ENCODE data around the gene MCU. TPM values are rescaled to one million over a fixed set of nuclear protein-coding genes. Genes with fewer than 3 reads are reported as not detected.
"Not testable (repeated sequence)": the region's sequence is repeated elsewhere in the genome, so short reads cannot be mapped to it uniquely, and the experiment has no call there.

The MCU gene
- total RNA-seq, 2 donors from 2014 or later: 15.0 to 24.6 TPM

- no peaks in the 10 kb centered on the region for H3K9me3 ChIP-seq
- no peaks in the 10 kb centered on the region for H3K27me3 ChIP-seq (replicated peaks; ENCODE audit: insufficient read depth)
- ATAC-seq (ENCODE audit: insufficient number of reproducible peaks, low FRiP score, low read depth): no peak
- DNase-seq (ENCODE audit: low spot score): no peak
- H3K36me3 ChIP-seq: no peaks in the 10 kb centered on the region
- TF ChIP-seq CTCF (IDR thresholded peaks at IDR 0.05): no peak
- H3K27ac ChIP-seq: no peak overlapping the region
- peaks cover 4 to 22% of the 10 kb centered on the region in 2 donors for H3K4me1 ChIP-seq (ENCODE audit: control insufficient read depth in 1 of 2, low read depth in 2 of 2)
- no peak overlapping the region for H3K4me3 ChIP-seq
Measured at GRCh38 chr10:72763201-72763600, 71.3 kb downstream of the MCU start.

GRCh38 chr10:72764151-72764550 lies 72.2 kb downstream of the MCU start:
- Histone ChIP-seq H3K27me3 (replicated peaks; ENCODE audit: insufficient read depth) (no peaks in the 10 kb centered on the region), H3K36me3 (no peaks in the 10 kb centered on the region), H3K4me1 (ENCODE audit: control insufficient read depth in 1 of 2, low read depth in 2 of 2) (peaks cover 4 to 22% of the 10 kb centered on the region in 2 donors), H3K9me3 (no peaks in the 10 kb centered on the region), H3K4me3 (no peak overlapping the region), H3K27ac (no peak overlapping the region)
- no peak for TF ChIP-seq CTCF (IDR thresholded peaks at IDR 0.05)
- ATAC-seq (ENCODE audit: insufficient number of reproducible peaks, low FRiP score, low read depth) (no peak), DNase-seq (ENCODE audit: low spot score) (no peak)

- H3K27ac ChIP-seq: no peak overlapping the region
- H3K36me3 ChIP-seq: no peaks in the 10 kb centered on the region
- TF ChIP-seq CTCF (IDR thresholded peaks at IDR 0.05): no peak
- H3K4me1 ChIP-seq (ENCODE audit: control insufficient read depth in 1 of 2, low read depth in 2 of 2): peaks cover 4 to 22% of the 10 kb centered on the region in 2 donors
- ATAC-seq (ENCODE audit: insufficient number of reproducible peaks, low FRiP score, low read depth): no peak
- no peak overlapping the region for H3K4me3 ChIP-seq
- H3K27me3 ChIP-seq (replicated peaks; ENCODE audit: insufficient read depth): no peaks in the 10 kb centered on the region
- DNase-seq (ENCODE audit: low spot score): no peak
- H3K9me3 ChIP-seq: no peaks in the 10 kb centered on the region
Measured at GRCh38 chr10:72765051-72765745, 73.3 kb downstream of the MCU start.

GRCh38 chr10:72771195-72771594 lies 79.3 kb downstream of the MCU start:
- not testable (repeated sequence) for H3K4me3 ChIP-seq; H3K36me3 ChIP-seq; H3K4me1 ChIP-seq (ENCODE audit: control insufficient read depth in 1 of 2, low read depth in 2 of 2); H3K27me3 ChIP-seq (replicated peaks; ENCODE audit: insufficient read depth); ATAC-seq (ENCODE audit: insufficient number of reproducible peaks, low FRiP score, low read depth); H3K9me3 ChIP-seq; DNase-seq (ENCODE audit: low spot score); H3K27ac ChIP-seq

GRCh38 chr10:72772031-72772430 lies 80.1 kb downstream of the MCU start:
- TF ChIP-seq CTCF (IDR thresholded peaks at IDR 0.05): no peak

GRCh38 chr10:72779874-72780273 lies 87.9 kb downstream of the MCU start:
- DNase-seq (ENCODE audit: low spot score) (no peak), ATAC-seq (ENCODE audit: insufficient number of reproducible peaks, low FRiP score, low read depth) (no peak)
- Histone ChIP-seq H3K4me3 (no peak overlapping the region), H3K9me3 (no peaks in the 10 kb centered on the region), H3K27ac (no peak overlapping the region), H3K4me1 (ENCODE audit: control insufficient read depth in 1 of 2, low read depth in 2 of 2) (peaks cover 15 to 20% of the 10 kb centered on the region in 2 donors), H3K27me3 (replicated peaks; ENCODE audit: insufficient read depth) (no peaks in the 10 kb centered on the region), H3K36me3 (no peaks in the 10 kb centered on the region)
- no peak for TF ChIP-seq CTCF (IDR thresholded peaks at IDR 0.05)

More at GRCh38 chr10:72772031-72772430, 80.1 kb downstream of the MCU start:
- Histone ChIP-seq H3K9me3 (peaks cover 8% of the 10 kb centered on the region), H3K4me3 (no peak overlapping the region), H3K27me3 (replicated peaks; ENCODE audit: insufficient read depth) (no peaks in the 10 kb centered on the region), H3K4me1 (ENCODE audit: control insufficient read depth in 1 of 2, low read depth in 2 of 2) (no peaks in the 10 kb centered on the region), H3K36me3 (no peaks in the 10 kb centered on the region), H3K27ac (no peak overlapping the region)
- no peak for ATAC-seq (ENCODE audit: insufficient number of reproducible peaks, low FRiP score, low read depth)
- no peak for DNase-seq (ENCODE audit: low spot score)

All from thoracic aorta (tissue), 2 donors.